ENCODE data around the gene GFY.

- TF ChIP-seq POLR2A (IDR thresholded peaks at IDR 0.05; ENCODE audit: low read depth, low read length) (no peak), TAF1 (IDR thresholded peaks at IDR 0.05; ENCODE audit: low read depth, low read length) (no peak), POLR2AphosphoS5 (IDR thresholded peaks at IDR 0.05; ENCODE audit: low read depth, low read length) (no peak)
Measured at GRCh38 chr19:49439836-49440235, 14.6 kb downstream of the GFY start.
